HG02588 (cell line): Measurements from ENCODE around the gene ARHGEF33.

Experiments
- ATAC-seq: cut with Tn5 transposase; IDR thresholded peaks from one replicate; pipeline ENCODE4 v1.9.1; 2021; ENCODE audit warnings: mild to moderate bottlenecking, moderate library complexity; ENCODE audit not compliant: unreplicated experiment

ARHGEF33 gene

GRCh38 chr2:38951766-38952165 lies 62.1 kb downstream of the ARHGEF33 start:
- ATAC-seq: no peak

- no peak for ATAC-seq
These were observed 68.3 kb downstream of the ARHGEF33 start for GRCh38 chr2:38957972-38958371.

- no peak for ATAC-seq
These were observed 69.8 kb downstream of the ARHGEF33 start for GRCh38 chr2:38959466-38959865.

- ATAC-seq: no peak
These were observed 70.4 kb downstream of the ARHGEF33 start for GRCh38 chr2:38959938-38960608.

- ATAC-seq: no peak
These were observed 71.1 kb downstream of the ARHGEF33 start for GRCh38 chr2:38960609-38961320.

- no peak for ATAC-seq
These were observed 76.3 kb downstream of the ARHGEF33 start for GRCh38 chr2:38966006-38966405.

GRCh38 chr2:38966678-38967077 lies 77.0 kb downstream of the ARHGEF33 start:
- no peak for ATAC-seq

- no peak for ATAC-seq
These were observed 78.3 kb downstream of the ARHGEF33 start for GRCh38 chr2:38968021-38968420.

GRCh38 chr2:38971377-38971776 lies 81.7 kb downstream of the ARHGEF33 start:
- ATAC-seq: no peak

- no peak for ATAC-seq
These were observed 83.6 kb downstream of the ARHGEF33 start for GRCh38 chr2:38973266-38973665.

GRCh38 chr2:38975042-38975441 lies 85.4 kb downstream of the ARHGEF33 start:
- no peak for ATAC-seq

- no peak for ATAC-seq
These were observed 87.4 kb downstream of the ARHGEF33 start for GRCh38 chr2:38977047-38977446.

GRCh38 chr2:38978296-38978903 lies 88.7 kb downstream of the ARHGEF33 start:
- no peak for ATAC-seq

- no peak for ATAC-seq
These were observed 89.2 kb downstream of the ARHGEF33 start for GRCh38 chr2:38978908-38979307.

- no peak for ATAC-seq
These were observed 91.5 kb downstream of the ARHGEF33 start for GRCh38 chr2:38981003-38981669.

- no peak for ATAC-seq
These were observed 92.1 kb downstream of the ARHGEF33 start for GRCh38 chr2:38981670-38982357.

GRCh38 chr2:38982498-38982897 lies 92.8 kb downstream of the ARHGEF33 start:
- no peak for ATAC-seq

GRCh38 chr2:38988716-38989115 lies 99.0 kb downstream of the ARHGEF33 start:
- ATAC-seq: no peak

GRCh38 chr2:38991899-38992298 lies 102.2 kb downstream of the ARHGEF33 start:
- ATAC-seq: no peak

- ATAC-seq: no peak
These were observed 108.1 kb downstream of the ARHGEF33 start for GRCh38 chr2:38997781-38998180.

- ATAC-seq: no peak
These were observed 110.9 kb downstream of the ARHGEF33 start for GRCh38 chr2:39000552-39000951.
